Head of caudate nucleus (tissue), 42 donors: Measurements from ENCODE around the gene SCARF2.
A peak's percentile ranks its signal among the peaks of the same experiment; 100 is the strongest.
"Not testable (repeated sequence)": the region's sequence is repeated elsewhere in the genome, so short reads cannot be mapped to it uniquely, and the experiment has no call there.

Source experiments
- DNase-seq, 42 donors: peaks; one replicate each; pipeline versions ENCODE4 v3.0.0 to v3.0.0-alpha.2; 2020 to 2021; ENCODE audit warnings: mixed read lengths in 7 of 42
- intact Hi-C: fragments of 100-400 bp; cut with DNase I; formaldehyde crosslinking; loops from one replicate; pipeline ENCODE4 v1.15.0; 2022

SCARF2 gene

DNA sequence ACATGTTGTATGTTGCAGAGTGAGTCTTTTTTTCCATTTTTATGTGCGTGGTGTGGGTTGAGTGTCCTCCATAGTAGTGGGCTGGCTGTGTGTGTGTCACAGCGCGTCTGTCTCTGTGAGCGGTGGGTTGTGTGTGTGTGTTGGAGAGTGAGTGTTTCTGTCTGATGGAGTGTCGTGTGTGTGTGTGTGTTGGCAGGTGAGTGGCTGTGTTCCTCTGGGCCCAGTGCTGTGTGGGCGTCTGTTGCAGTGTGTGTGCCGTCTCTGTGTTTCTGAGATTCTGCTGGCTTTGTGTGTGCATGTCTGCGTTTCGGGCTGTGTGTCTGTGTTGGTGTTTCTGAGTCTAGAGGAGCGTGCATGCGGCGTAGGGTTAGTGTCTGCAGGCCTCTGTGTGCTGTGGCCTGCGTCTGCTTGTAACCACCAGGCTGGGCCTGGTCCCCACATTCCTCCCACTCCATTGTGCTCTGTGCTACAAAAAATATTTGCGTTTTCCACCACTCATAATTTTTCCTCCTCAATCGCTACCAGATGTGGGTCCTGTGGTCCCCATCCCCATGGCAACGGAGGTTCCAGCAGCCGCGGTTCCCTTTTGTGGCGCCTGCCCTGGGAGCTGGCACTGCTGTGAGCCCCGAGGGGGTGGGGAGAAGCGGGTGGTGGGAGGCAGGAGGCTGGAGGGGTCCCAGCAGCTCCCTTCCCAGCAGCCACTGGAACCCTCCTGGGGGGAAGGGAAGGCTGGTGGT, 15.2 kb downstream of the SCARF2 start:
- peak in 1 of 42 donors; percentile 3 for DNase-seq
- intact Hi-C loops, result no loop called here

GRCh38 chr22:20421507-20421874, 16.1 kb downstream of the SCARF2 start:
- intact Hi-C loops, result no loop called here
- DNase-seq, result no peak

- intact Hi-C loops, result no loop called here
- DNase-seq, result peak in 1 of 42 donors; percentile 25
These were observed 17.3 kb downstream of the SCARF2 start for GRCh38 chr22:20420157-20420842.

DNA sequence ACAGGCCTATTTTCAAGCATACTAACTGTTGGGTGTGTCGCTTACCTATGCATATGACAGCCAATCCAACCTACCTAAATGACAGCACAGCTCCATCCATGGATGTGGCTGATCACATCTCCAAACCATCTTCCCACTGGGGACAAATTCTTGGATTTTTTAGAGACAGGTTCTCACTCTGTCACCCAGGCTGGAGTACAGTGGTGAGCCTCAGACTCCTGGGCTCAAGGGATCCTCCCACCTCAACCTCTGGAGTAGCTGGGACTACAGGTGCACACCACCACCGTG, 18.0 kb downstream of the SCARF2 start:
- DNase-seq, result no peak
- intact Hi-C loops, result loop anchor here (2.0 kb wide), 2 partner anchors 37 to 77 kb away; no protein-coding TSS in a partner anchor

DNA sequence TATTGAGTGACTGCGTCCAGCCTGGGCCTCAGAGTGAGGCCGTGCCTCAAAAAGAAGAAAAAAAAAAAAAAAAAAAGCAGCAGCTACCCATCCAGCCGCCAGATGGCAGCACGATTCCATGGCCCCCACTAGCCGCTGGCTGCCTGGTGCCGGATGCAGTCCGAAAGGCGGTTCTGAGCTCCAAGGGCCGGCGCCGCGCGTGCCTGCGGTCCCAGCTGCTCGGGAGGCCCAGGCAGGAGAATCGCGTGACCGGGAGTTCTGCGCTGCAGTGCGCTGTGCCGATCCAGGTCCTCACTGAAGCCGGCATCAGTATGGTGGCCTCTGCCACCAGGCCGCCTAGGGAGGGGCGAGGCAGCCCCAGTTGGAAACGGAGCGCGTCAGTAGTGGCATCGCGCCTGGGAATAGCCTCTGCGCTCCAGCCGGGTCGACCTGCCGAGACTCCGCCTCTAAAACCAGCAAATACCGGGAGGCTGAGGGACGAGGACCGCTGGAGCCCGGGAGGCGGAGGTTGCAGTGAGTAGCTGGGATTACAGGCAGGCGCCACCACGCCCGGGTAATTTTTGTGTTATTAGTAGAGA, 19.3 kb downstream of the SCARF2 start:
- peak; percentile 38 to 92 (median 82) for DNase-seq
- intact Hi-C loops, result loop anchor here (2.0 kb wide), 2 partner anchors 39 to 79 kb away; no protein-coding TSS in a partner anchor

GRCh38 chr22:20415699-20416098, 21.9 kb downstream of the SCARF2 start:
- intact Hi-C loops, DNase-seq: not testable (repeated sequence)

DNA sequence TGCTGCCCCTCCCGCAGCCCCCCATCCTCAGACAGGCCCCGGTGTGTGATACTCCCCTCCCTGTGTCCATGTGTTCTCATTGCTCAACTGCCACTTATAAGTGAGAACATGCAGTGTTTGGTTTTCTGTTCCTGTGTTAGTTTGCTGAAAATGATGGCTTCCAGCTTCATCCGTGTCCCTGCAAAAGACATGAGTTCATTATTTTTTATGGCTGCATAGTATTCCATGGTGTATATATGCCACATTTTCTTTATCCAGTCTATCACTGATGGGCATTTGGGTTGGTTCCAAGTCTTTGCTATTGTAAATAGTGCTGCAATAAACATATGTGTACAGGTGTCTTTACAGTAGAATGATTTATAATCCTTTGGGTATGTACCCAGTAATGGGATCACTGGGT, 22.4 kb downstream of the SCARF2 start:
- intact Hi-C loops, DNase-seq: not testable (repeated sequence)

GRCh38 chr22:20414450-20414849, 23.2 kb downstream of the SCARF2 start:
- peak in 1 of 42 donors; percentile 0 for DNase-seq
- intact Hi-C loops, result no loop called here

- no peak for DNase-seq
- intact Hi-C loops, result no loop called here
These were observed 23.6 kb downstream of the SCARF2 start for GRCh38 chr22:20414059-20414440.

DNA sequence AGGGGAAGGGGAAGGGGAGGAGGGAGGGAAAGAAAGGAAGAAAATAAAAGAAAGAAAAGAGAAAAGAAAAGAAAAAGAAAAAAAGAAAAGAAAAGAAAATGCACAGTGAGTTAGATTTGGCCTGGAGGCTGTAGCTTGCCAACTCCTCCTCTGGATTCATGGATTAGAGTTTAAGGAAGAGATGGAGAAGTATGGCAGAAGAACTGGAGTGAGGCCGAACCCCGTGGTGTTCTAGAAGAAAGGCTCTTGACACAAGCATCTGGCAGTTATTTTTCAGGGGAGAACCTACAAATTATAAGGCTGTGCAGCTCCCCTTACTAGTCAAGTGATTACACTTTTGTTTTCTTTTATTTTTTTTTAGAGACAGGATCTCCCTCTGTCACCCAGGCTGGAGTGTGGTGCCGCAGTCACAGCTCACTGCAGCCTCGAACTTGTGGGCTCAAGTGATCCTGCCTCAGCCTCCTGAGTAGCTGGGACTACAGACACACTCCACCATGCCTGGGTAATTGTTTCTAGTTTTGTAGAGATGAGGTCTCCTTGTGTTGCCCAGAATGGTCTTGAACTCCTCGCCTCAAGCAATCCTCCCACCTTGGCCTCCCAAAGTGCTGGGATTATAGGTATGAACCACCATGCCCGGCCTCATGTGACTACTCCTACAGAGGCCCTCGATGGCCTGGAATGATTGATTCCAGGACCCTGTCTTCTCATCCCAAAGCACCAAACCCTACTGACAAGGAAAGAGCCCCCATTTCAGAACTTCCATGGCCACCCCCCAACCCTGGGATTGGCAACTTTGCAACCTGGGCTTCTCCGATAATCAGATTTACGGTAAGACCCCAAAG, 24.2 kb downstream of the SCARF2 start:
- peak in 1 of 42 donors; percentile 8 for DNase-seq
- intact Hi-C loops, result no loop called here

DNA sequence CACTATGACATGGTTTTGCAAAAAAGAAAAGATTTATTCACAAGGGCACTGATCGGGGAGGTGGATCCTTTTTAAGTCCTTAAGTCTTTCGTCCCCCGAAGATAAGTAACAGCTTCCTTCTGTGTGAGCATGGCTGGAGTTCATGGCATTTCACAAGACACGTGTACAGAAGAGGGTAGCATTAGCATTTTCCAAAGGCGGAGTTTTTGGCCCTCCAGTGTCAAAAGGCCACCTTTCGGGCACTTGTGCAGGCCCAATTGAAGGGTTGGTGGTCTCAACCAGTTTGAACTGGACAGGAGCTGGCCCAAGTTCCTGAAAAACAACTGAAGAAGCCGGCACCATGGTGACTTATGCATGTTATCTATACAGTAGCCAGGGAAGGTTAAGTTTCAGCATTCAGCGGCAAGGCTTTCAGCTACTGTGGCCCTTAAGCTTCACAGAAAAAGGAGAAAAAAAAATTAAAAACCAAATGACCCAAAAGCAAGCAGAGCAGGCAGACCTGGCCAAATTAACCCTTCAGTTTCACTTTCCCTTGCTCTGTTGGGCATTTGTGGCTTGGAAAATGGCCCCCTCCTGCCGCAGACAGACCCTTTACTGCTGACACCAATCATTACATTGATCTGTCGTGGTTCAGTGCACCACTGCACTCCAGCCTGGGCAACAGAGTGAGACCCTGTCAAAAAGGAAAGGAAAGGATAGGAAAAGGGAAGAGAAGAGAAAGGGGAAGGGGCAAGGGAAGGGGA, 25.0 kb downstream of the SCARF2 start:
- peak in 2 of 42 donors; percentile 3 to 6 for DNase-seq
- intact Hi-C loops, result no loop called here

DNA sequence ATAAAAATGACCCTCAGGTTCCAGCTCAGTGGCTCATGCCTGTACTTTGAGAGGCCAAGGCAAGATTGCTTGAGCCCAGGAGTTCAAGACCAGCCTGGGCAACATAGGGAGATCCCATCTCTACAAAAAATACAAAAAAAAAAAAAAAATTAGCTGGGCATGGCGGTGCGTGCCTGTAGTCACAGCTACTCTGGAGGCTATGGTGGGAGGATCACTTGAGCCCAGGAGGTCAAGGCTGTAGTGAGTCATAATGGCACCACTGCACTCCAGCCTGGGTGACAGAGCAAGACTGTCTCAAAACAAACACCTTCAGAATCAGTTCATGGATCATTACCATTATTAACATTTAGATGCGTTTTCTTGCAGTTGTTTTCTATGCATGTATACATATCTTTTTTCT, 28.2 kb downstream of the SCARF2 start:
- peak in 2 of 42 donors; percentile 4 to 11 for DNase-seq
- intact Hi-C loops, result not testable (repeated sequence)

DNA sequence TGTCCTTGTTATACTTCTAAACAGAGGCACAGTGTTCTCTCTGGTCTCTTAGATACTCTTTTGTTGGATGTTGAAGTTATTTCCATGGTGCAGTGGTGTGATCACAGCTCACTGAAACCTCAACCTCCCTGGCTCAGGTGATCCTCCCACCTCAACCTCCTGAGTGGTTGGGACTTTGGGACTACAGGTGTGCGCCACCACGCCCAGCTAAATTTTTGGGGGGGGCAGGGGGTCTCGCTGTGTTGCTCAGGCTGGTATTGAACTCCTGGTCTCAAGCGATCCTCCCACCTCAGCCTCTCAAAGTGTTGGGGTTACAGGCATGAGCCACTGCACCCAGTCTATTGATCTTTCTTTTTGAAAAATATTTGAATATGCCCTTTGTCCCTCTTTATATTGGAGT, 28.7 kb downstream of the SCARF2 start:
- intact Hi-C loops, result no loop called here
- peak in 3 of 42 donors; percentile 4 to 30 (median 15) for DNase-seq

DNA sequence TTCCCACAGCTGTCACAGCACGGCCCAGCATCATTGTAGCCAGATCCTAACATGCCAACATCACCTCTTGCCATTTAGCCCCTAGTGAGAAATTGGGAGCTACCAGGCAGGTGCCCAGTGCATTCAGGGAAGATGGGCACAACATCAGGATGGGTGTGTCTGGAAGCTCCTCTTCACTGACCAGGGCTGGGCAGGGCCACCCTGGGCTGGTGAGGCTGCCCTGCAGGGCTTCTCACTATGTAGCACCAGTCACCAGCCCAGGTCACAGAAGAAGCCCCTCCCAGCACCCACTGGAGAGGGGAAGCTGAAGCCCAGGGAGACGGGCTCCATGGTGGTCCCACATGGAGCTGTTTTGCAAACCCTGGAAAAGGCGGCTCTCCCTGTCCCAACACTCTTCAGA, 29.8 kb downstream of the SCARF2 start:
- intact Hi-C loops, result no loop called here

GRCh38 chr22:20406686-20407408, 30.8 kb downstream of the SCARF2 start:
- intact Hi-C loops, result no loop called here
- peak in 2 of 42 donors; percentile 7 to 16 for DNase-seq

More for the DNA sequence above, 29.8 kb downstream of the SCARF2 start:
- DNase-seq, result peak in 3 of 42 donors; percentile 3 to 23 (median 21)

- intact Hi-C loops, result no loop called here
- DNase-seq, result peak in 2 of 42 donors; percentile 27 to 36
These were observed 31.5 kb downstream of the SCARF2 start for GRCh38 chr22:20405931-20406685.

- DNase-seq, result peak in 2 of 42 donors; percentile 32 to 34
- intact Hi-C loops, result no loop called here
These were observed 32.2 kb downstream of the SCARF2 start for GRCh38 chr22:20405291-20405930.
